ENCODE data around the gene SIAH2.
A peak's percentile ranks its signal among the peaks of the same experiment; 100 is the strongest.

DNA sequence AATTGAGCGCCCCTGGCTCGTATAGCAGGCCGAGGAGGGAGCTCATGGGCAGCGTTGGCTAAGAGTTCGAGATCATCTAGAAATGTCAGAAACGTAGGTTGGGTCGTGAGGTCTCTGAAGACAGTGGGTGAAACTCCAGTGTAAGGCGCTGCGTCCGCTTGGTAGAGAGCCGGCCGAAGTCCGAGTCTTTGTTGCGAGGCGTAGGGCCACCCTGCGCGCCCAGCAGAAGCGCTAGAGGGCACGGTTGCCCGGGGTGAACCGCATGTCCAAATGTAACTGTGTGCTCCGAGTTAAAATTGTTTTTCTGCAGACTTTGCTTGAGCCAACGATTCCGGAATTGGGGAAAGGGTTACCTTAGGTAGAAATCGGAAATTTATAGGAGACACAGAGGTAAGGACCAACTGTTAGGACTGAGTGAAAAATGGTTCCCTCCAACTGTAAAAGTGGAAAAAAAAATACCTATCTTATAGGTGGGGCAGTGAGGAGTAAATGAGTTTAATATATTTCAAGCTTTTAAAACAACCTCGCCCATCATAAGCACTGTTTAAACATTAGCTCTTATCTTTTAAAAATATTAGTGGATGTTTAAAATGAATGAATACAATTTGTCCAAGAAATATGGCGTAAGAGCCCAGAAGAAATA is 993 bp upstream of the SIAH2 start:
- TF ChIP-seq ZNF561 (CRISPR knock-in tag; conservative IDR thresholded peaks at IDR 0.05) (no peak), FOXA1 (IDR thresholded peaks at IDR 0.05; ENCODE audit: borderline replicate concordance) (no peak), CHD2 (IDR thresholded peaks at IDR 0.05; ENCODE audit: low read depth, low read length) (no peak), MED1 (CRISPR knock-in tag; IDR thresholded peaks at IDR 0.05; ENCODE audit: borderline replicate concordance) (no peak), ZNF3 (CRISPR knock-in tag; IDR thresholded peaks at IDR 0.05) (no peak), EZH2 (IDR thresholded peaks at IDR 0.05; ENCODE audit: borderline replicate concordance, low read depth, low read length) (no peak), SREBF2 (CRISPR knock-in tag; IDR thresholded peaks at IDR 0.05) (0 out of 2 replicates have a peak, but pooled peaks have one; percentile 48)
- TF ChIP-seq, protein P1, sequence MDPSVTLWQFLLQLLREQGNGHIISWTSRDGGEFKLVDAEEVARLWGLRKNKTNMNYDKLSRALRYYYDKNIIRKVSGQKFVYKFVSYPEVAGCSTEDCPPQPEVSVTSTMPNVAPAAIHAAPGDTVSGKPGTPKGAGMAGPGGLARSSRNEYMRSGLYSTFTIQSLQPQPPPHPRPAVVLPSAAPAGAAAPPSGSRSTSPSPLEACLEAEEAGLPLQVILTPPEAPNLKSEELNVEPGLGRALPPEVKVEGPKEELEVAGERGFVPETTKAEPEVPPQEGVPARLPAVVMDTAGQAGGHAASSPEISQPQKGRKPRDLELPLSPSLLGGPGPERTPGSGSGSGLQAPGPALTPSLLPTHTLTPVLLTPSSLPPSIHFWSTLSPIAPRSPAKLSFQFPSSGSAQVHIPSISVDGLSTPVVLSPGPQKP (CRISPR knock-in tag; IDR thresholded peaks at IDR 0.05), result no peak
- TF ChIP-seq, protein P2, sequence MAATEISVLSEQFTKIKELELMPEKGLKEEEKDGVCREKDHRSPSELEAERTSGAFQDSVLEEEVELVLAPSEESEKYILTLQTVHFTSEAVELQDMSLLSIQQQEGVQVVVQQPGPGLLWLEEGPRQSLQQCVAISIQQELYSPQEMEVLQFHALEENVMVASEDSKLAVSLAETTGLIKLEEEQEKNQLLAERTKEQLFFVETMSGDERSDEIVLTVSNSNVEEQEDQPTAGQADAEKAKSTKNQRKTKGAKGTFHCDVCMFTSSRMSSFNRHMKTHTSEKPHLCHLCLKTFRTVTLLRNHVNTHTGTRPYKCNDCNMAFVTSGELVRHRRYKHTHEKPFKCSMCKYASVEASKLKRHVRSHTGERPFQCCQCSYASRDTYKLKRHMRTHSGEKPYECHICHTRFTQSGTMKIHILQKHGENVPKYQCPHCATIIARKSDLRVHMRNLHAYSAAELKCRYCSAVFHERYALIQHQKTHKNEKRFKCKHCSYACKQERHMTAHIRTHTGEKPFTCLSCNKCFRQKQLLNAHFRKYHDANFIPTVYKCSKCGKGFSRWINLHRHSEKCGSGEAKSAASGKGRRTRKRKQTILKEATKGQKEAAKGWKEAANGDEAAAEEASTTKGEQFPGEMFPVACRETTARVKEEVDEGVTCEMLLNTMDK (IDR thresholded peaks at IDR 0.05; ENCODE audit: borderline replicate concordance, insufficient read depth, low read depth, low read length, poor library complexity, severe bottlenecking), result peak; percentile 96
- TF ChIP-seq, protein P3, sequence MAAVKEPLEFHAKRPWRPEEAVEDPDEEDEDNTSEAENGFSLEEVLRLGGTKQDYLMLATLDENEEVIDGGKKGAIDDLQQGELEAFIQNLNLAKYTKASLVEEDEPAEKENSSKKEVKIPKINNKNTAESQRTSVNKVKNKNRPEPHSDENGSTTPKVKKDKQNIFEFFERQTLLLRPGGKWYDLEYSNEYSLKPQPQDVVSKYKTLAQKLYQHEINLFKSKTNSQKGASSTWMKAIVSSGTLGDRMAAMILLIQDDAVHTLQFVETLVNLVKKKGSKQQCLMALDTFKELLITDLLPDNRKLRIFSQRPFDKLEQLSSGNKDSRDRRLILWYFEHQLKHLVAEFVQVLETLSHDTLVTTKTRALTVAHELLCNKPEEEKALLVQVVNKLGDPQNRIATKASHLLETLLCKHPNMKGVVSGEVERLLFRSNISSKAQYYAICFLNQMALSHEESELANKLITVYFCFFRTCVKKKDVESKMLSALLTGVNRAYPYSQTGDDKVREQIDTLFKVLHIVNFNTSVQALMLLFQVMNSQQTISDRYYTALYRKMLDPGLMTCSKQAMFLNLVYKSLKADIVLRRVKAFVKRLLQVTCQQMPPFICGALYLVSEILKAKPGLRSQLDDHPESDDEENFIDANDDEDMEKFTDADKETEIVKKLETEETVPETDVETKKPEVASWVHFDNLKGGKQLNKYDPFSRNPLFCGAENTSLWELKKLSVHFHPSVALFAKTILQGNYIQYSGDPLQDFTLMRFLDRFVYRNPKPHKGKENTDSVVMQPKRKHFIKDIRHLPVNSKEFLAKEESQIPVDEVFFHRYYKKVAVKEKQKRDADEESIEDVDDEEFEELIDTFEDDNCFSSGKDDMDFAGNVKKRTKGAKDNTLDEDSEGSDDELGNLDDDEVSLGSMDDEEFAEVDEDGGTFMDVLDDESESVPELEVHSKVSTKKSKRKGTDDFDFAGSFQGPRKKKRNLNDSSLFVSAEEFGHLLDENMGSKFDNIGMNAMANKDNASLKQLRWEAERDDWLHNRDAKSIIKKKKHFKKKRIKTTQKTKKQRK (IDR thresholded peaks at IDR 0.05; ENCODE audit: borderline replicate concordance, low read depth, low read length), result no peak
- TF ChIP-seq, protein P4, sequence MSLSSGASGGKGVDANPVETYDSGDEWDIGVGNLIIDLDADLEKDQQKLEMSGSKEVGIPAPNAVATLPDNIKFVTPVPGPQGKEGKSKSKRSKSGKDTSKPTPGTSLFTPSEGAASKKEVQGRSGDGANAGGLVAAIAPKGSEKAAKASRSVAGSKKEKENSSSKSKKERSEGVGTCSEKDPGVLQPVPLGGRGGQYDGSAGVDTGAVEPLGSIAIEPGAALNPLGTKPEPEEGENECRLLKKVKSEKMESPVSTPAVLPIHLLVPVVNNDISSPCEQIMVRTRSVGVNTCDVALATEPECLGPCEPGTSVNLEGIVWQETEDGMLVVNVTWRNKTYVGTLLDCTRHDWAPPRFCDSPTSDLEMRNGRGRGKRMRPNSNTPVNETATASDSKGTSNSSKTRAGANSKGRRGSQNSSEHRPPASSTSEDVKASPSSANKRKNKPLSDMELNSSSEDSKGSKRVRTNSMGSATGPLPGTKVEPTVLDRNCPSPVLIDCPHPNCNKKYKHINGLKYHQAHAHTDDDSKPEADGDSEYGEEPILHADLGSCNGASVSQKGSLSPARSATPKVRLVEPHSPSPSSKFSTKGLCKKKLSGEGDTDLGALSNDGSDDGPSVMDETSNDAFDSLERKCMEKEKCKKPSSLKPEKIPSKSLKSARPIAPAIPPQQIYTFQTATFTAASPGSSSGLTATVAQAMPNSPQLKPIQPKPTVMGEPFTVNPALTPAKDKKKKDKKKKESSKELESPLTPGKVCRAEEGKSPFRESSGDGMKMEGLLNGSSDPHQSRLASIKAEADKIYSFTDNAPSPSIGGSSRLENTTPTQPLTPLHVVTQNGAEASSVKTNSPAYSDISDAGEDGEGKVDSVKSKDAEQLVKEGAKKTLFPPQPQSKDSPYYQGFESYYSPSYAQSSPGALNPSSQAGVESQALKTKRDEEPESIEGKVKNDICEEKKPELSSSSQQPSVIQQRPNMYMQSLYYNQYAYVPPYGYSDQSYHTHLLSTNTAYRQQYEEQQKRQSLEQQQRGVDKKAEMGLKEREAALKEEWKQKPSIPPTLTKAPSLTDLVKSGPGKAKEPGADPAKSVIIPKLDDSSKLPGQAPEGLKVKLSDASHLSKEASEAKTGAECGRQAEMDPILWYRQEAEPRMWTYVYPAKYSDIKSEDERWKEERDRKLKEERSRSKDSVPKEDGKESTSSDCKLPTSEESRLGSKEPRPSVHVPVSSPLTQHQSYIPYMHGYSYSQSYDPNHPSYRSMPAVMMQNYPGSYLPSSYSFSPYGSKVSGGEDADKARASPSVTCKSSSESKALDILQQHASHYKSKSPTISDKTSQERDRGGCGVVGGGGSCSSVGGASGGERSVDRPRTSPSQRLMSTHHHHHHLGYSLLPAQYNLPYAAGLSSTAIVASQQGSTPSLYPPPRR (CRISPR knock-in tag; IDR thresholded peaks at IDR 0.05; ENCODE audit: borderline replicate concordance), result no peak
